ENCODE measurements around the gene ZFYVE9. TPM values are rescaled to one million over a fixed set of nuclear protein-coding genes. Genes with fewer than 3 reads are reported as not detected.

Gene ZFYVE9
- total RNA-seq, 1 donor from 2014 or later = 16.5 TPM

- no peak overlapping the region for H2AFZ ChIP-seq (ENCODE audit: low read depth, low read length)
- no peak overlapping the region for H3K4me3 ChIP-seq (ENCODE audit: insufficient read depth, low read depth, low read length)
- no peaks in the 10 kb centered on the region for H3K79me2 ChIP-seq (ENCODE audit: insufficient read depth, low read length)
- no peak overlapping the region for H3K4me2 ChIP-seq (ENCODE audit: low read length)
- H3K9me3 ChIP-seq (ENCODE audit: insufficient read depth, low read depth, low read length) = no peaks in the 10 kb centered on the region
- Mint-ChIP-seq H3K4me1 (ENCODE audit: low read depth, unreplicated experiment) (no peaks in the 10 kb centered on the region), H3K27ac (ENCODE audit: unreplicated experiment) (peak overlapping the region; percentile 12), H3K36me3 (ENCODE audit: low read depth, unreplicated experiment) (peaks cover 4% of the 10 kb centered on the region), H3K9me3 (ENCODE audit: unreplicated experiment) (no peaks in the 10 kb centered on the region), H3K27me3 (ENCODE audit: low read depth, unreplicated experiment) (no peaks in the 10 kb centered on the region), H3K4me3 (ENCODE audit: unreplicated experiment) (no peak overlapping the region)
- H3K4me1 ChIP-seq (ENCODE audit: insufficient read depth, low read length) = no peaks in the 10 kb centered on the region
- no peaks in the 10 kb centered on the region for H3K36me3 ChIP-seq (ENCODE audit: insufficient read depth, low read length)
- no peak overlapping the region for H3K27ac ChIP-seq (ENCODE audit: low read depth, low read length)
- no peak for FAIRE-seq
- H3K27me3 ChIP-seq (ENCODE audit: insufficient read depth, low read length) = no peaks in the 10 kb centered on the region
- DNase-seq (ENCODE audit: low read depth) = no peak
- no peak overlapping the region for H3K9ac ChIP-seq (ENCODE audit: low read length)
- no peaks in the 10 kb centered on the region for H4K20me1 ChIP-seq (ENCODE audit: insufficient read depth, low read length)
- TF ChIP-seq EZH2 (IDR thresholded peaks at IDR 0.05; ENCODE audit: insufficient read depth, low read length) (no peak), CTCF (IDR thresholded peaks at IDR 0.05; ENCODE audit: insufficient read depth, low read depth, low read length) (no peak)
Measured at GRCh38 chr1:52334906-52335528, 193.1 kb downstream of the ZFYVE9 start.

DNA sequence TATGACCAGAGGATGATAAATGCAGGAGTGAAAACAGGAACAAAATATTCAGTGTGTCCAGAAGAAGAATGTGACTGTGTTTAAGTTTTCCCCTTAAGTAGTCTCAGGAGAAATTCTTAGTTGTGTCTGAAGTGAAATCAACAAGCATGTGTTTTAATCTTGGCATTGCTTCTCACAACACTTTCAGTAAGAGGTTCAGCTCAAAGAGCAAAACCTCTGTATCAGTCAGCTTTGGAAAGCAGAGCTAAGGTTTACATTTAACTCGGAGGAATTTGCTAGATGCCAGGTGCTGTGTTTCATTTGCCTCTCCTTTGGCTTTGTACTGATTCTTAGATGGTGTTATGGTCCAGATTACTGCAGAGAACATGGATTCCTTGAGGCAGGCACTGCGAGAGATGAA is 195.6 kb downstream of the ZFYVE9 start:
- Histone ChIP-seq H2AFZ (ENCODE audit: low read depth, low read length) (no peak overlapping the region), H4K20me1 (ENCODE audit: insufficient read depth, low read length) (no peaks in the 10 kb centered on the region), H3K4me2 (ENCODE audit: low read length) (no peak overlapping the region), H3K27me3 (ENCODE audit: insufficient read depth, low read length) (no peaks in the 10 kb centered on the region), H3K27ac (ENCODE audit: low read depth, low read length) (no peak overlapping the region), H3K9me3 (ENCODE audit: insufficient read depth, low read depth, low read length) (no peaks in the 10 kb centered on the region), H3K36me3 (ENCODE audit: insufficient read depth, low read length) (no peaks in the 10 kb centered on the region), H3K9ac (ENCODE audit: low read length) (no peak overlapping the region), H3K4me1 (ENCODE audit: insufficient read depth, low read length) (no peaks in the 10 kb centered on the region), H3K79me2 (ENCODE audit: insufficient read depth, low read length) (no peaks in the 10 kb centered on the region), H3K4me3 (ENCODE audit: insufficient read depth, low read depth, low read length) (no peak overlapping the region)
- TF ChIP-seq EZH2 (IDR thresholded peaks at IDR 0.05; ENCODE audit: insufficient read depth, low read length) = no peak
- TF ChIP-seq CTCF (IDR thresholded peaks at IDR 0.05; ENCODE audit: insufficient read depth, low read depth, low read length) = no peak
- no peak for FAIRE-seq
- Mint-ChIP-seq H3K4me1 (ENCODE audit: low read depth, unreplicated experiment) (no peaks in the 10 kb centered on the region), H3K27ac (ENCODE audit: unreplicated experiment) (no peak overlapping the region), H3K27me3 (ENCODE audit: low read depth, unreplicated experiment) (no peaks in the 10 kb centered on the region), H3K9me3 (ENCODE audit: unreplicated experiment) (no peaks in the 10 kb centered on the region), H3K4me3 (ENCODE audit: unreplicated experiment) (no peak overlapping the region), H3K36me3 (ENCODE audit: low read depth, unreplicated experiment) (peaks cover 4% of the 10 kb centered on the region)
- no peak for DNase-seq (ENCODE audit: low read depth)

DNA sequence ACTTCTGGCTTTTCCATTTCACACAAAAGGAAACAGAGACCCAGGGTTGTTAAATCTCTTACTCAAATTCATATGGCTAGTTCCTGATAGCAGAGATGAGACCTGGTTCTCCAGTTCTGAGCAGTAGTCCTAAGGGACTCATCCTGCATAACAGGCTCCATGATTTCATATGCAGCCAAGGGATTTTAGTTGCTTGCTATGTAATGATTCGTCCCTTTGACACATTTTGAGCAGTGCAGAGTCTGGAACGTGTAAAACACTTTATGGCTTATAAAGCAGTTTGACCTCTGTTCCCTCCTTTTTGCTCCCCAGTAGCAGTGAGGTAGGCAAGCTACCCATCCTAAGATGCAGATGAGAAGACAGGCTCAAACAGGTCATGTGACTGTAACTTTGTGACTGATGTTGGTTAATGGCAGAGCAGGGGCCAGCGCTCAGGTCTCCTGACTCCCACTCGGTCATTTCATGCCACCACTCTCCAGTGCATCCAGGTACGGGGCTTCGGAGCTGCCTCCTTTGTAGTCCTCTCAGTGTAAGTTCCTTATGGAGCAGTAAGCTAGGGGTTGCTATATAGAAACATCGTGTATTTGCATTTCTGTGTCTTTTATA is 199.9 kb downstream of the ZFYVE9 start:
- Histone ChIP-seq H3K9ac (ENCODE audit: low read length) (no peak overlapping the region), H2AFZ (ENCODE audit: low read depth, low read length) (no peak overlapping the region), H4K20me1 (ENCODE audit: insufficient read depth, low read length) (no peaks in the 10 kb centered on the region), H3K36me3 (ENCODE audit: insufficient read depth, low read length) (no peaks in the 10 kb centered on the region), H3K4me2 (ENCODE audit: low read length) (no peak overlapping the region), H3K4me3 (ENCODE audit: insufficient read depth, low read depth, low read length) (no peak overlapping the region), H3K4me1 (ENCODE audit: insufficient read depth, low read length) (no peaks in the 10 kb centered on the region), H3K27me3 (ENCODE audit: insufficient read depth, low read length) (no peaks in the 10 kb centered on the region), H3K9me3 (ENCODE audit: insufficient read depth, low read depth, low read length) (no peaks in the 10 kb centered on the region), H3K79me2 (ENCODE audit: insufficient read depth, low read length) (no peaks in the 10 kb centered on the region), H3K27ac (ENCODE audit: low read depth, low read length) (no peak overlapping the region)
- DNase-seq (ENCODE audit: low read depth) = no peak
- TF ChIP-seq EZH2 (IDR thresholded peaks at IDR 0.05; ENCODE audit: insufficient read depth, low read length) (no peak), CTCF (IDR thresholded peaks at IDR 0.05; ENCODE audit: insufficient read depth, low read depth, low read length) (no peak)
- Mint-ChIP-seq H3K36me3 (ENCODE audit: low read depth, unreplicated experiment) (peaks cover 4% of the 10 kb centered on the region), H3K4me1 (ENCODE audit: low read depth, unreplicated experiment) (no peaks in the 10 kb centered on the region), H3K9me3 (ENCODE audit: unreplicated experiment) (no peaks in the 10 kb centered on the region), H3K27ac (ENCODE audit: unreplicated experiment) (no peak overlapping the region), H3K27me3 (ENCODE audit: low read depth, unreplicated experiment) (no peaks in the 10 kb centered on the region), H3K4me3 (ENCODE audit: unreplicated experiment) (no peak overlapping the region)
- FAIRE-seq = no peak

Data from astrocyte (in vitro differentiated cells and primary cell).